Measurements from ENCODE around the gene CDH2. TPM values are rescaled to one million over a fixed set of nuclear protein-coding genes. Genes with fewer than 3 reads are reported as not detected.
A peak's percentile ranks its signal among the peaks of the same experiment; 100 is the strongest.

The CDH2 gene
- total and polyA plus RNA-seq, 4 donors = 0.14 to 5.0 (median 0.87) TPM

GRCh38 chr18:27922780-27923179, 254.2 kb downstream of the CDH2 start:
- Histone ChIP-seq H3K36me3 (ENCODE audit: control insufficient read depth in 4 of 4, insufficient read depth in 4 of 4, low read length in 4 of 4) (no peaks in the 10 kb centered on the region), H3K9ac (ENCODE audit: insufficient read depth in 1 of 2, low read length in 2 of 2) (no peak overlapping the region), H3K4me1 (ENCODE audit: control insufficient read depth in 5 of 5, insufficient read depth in 5 of 5, low read length in 5 of 5) (no peaks in the 10 kb centered on the region), H3K4me3 (no peak overlapping the region), H3K27me3 (ENCODE audit: control insufficient read depth in 3 of 3, insufficient read depth in 3 of 3, low read length in 2 of 3) (no peaks in the 10 kb centered on the region), H3K9me3 (ENCODE audit: control insufficient read depth in 4 of 4, insufficient read depth in 3 of 4, low read length in 3 of 4) (no peaks in the 10 kb centered on the region), H3K27ac (ENCODE audit: low read depth in 1 of 2, low read length in 1 of 2) (no peak overlapping the region)
- ATAC-seq (ENCODE audit: insufficient read depth, low FRiP score) (no peak), DNase-seq (no peak)
- TF ChIP-seq CTCF (IDR thresholded peaks at IDR 0.05; ENCODE audit: control extremely low read depth, extremely low read depth) = no peak
- 79 to 81% methylated on average over 5 of the region's 5 CpGs for WGBS, 2 donors

- ATAC-seq (ENCODE audit: insufficient read depth, low FRiP score) (no peak), DNase-seq (peak in 1 of 3 donors; percentile 5)
- TF ChIP-seq CTCF (IDR thresholded peaks at IDR 0.05; ENCODE audit: control extremely low read depth, extremely low read depth) = no peak
- no peaks in the 10 kb centered on the region for H3K9me3 ChIP-seq (ENCODE audit: control insufficient read depth in 4 of 4, insufficient read depth in 3 of 4, low read length in 3 of 4)
- H3K27me3 ChIP-seq (ENCODE audit: control insufficient read depth in 3 of 3, insufficient read depth in 3 of 3, low read length in 2 of 3) = no peaks in the 10 kb centered on the region
- no peak overlapping the region for H3K27ac ChIP-seq (ENCODE audit: low read depth in 1 of 2, low read length in 1 of 2)
- no peaks in the 10 kb centered on the region for H3K4me1 ChIP-seq (ENCODE audit: control insufficient read depth in 5 of 5, insufficient read depth in 5 of 5, low read length in 5 of 5)
- no peaks in the 10 kb centered on the region for H3K36me3 ChIP-seq (ENCODE audit: control insufficient read depth in 4 of 4, insufficient read depth in 4 of 4, low read length in 4 of 4)
- 72 to 80% methylated on average over 18 of the region's 18 CpGs for WGBS, 2 donors
- no peak overlapping the region for H3K9ac ChIP-seq (ENCODE audit: insufficient read depth in 1 of 2, low read length in 2 of 2)
- H3K4me3 ChIP-seq = peak overlapping the region; percentile 16
These were observed 254.8 kb downstream of the CDH2 start for GRCh38 chr18:27921904-27922751.

- no peak overlapping the region for H3K27ac ChIP-seq (ENCODE audit: low read depth in 1 of 2, low read length in 1 of 2)
- TF ChIP-seq CTCF (IDR thresholded peaks at IDR 0.05; ENCODE audit: control extremely low read depth, extremely low read depth) = no peak
- H3K4me3 ChIP-seq = no peak overlapping the region
- no peaks in the 10 kb centered on the region for H3K27me3 ChIP-seq (ENCODE audit: control insufficient read depth in 3 of 3, insufficient read depth in 3 of 3, low read length in 2 of 3)
- H3K4me1 ChIP-seq (ENCODE audit: control insufficient read depth in 5 of 5, insufficient read depth in 5 of 5, low read length in 5 of 5) = no peaks in the 10 kb centered on the region
- no peak overlapping the region for H3K9ac ChIP-seq (ENCODE audit: insufficient read depth in 1 of 2, low read length in 2 of 2)
- 71 to 80% methylated on average over 8 of the region's 8 CpGs for WGBS, 2 donors
- no peaks in the 10 kb centered on the region for H3K9me3 ChIP-seq (ENCODE audit: control insufficient read depth in 4 of 4, insufficient read depth in 3 of 4, low read length in 3 of 4)
- ATAC-seq (ENCODE audit: insufficient read depth, low FRiP score) (no peak), DNase-seq (no peak)
- no peaks in the 10 kb centered on the region for H3K36me3 ChIP-seq (ENCODE audit: control insufficient read depth in 4 of 4, insufficient read depth in 4 of 4, low read length in 4 of 4)
These were observed 255.5 kb downstream of the CDH2 start for GRCh38 chr18:27921392-27921791.
